Measurements from ENCODE around the gene SPARC.
"Not testable (repeated sequence)": the region's sequence is repeated elsewhere in the genome, so short reads cannot be mapped to it uniquely, and the experiment has no call there.

The SPARC gene

DNA sequence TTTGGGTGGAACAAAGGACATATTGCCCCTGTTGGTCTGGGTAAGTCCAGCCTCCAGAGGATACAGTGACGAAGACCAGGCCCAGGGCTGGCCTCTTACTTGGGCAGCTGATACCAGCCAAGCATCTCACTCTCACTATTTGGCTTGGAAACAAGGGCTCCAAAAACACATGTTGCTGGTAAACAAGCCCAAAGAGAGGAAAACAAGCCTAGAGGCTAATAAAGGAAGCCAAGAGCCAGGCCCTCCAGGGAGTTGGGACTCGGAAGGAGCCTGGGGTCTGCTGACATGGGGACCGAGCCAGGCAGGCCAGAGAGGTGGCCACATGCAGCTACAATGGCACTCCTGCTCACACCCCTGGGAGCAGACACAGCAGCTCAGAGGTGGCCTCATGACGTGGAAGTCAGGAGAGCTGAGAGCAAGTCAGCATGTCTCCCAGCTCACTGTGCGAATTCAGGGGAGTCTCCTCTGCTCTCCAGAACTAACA lies 5.7 kb downstream of the SPARC start:
- peak overlapping the region; percentile 30 for H3K4me3 ChIP-seq (ENCODE audit: control insufficient read depth, low read depth, low read length)
- no peak for DNase-seq (ENCODE audit: low read depth)
- no peak for TF ChIP-seq CTCF (IDR thresholded peaks at IDR 0.05; ENCODE audit: control insufficient read depth, insufficient read depth, low read depth, low read length, missing control alignments)

DNA sequence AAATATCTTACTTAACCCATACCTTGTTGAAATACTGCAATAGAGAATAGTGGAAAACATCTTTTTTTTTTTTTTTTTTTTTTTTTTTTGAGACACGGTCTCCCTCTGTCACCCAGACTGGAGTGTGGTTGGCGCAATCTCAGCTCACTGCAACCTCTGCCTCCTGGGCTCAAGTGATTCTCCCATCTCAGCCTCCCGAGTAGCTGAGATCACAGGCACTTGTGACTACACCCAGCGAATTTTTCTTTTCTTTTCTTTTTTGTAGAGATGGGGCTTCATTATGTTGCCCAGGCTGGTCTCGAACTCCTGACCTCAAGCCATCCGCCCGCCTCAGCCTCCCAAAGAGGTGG lies 6.6 kb downstream of the SPARC start:
- DNase-seq (ENCODE audit: low read depth); H3K4me3 ChIP-seq (ENCODE audit: control insufficient read depth, low read depth, low read length): not testable (repeated sequence)

DNA sequence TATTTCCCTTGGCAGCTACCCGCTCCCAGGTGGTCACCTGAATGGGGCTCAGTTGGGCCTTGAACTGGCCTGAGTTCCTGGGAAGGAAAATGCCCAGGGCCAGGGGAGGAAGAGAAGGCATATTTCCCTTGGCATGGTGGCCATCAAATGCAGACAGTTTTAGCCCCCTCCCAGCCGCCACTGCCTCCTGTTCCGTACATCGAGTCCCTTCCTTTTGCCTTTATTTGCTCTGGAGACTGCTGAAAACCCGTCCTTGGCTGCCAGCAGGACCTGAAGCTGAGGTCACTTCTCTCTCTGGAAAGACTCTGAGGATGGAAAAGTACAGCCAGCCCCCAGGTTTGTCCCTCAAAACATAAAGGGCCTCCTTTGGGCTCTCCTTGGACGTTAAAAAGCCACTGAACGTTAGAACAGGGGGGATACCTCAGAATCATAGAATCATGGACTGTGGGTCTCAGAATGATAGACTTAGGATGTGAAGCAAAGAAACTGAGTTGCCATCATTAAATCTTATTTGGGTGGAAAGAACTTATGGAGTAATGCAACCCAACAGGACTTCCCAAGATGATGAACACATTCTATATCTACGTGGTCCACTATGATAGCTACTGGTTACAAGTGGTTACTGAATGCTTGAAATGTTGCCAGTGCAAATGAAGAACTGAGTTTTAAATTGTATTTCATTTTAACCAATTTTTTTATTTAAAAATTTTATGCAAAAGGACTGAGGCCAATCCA lies 7.1 kb downstream of the SPARC start:
- no peak for DNase-seq (ENCODE audit: low read depth)
- peak overlapping the region; percentile 33 for H3K4me3 ChIP-seq (ENCODE audit: control insufficient read depth, low read depth, low read length)
- TF ChIP-seq CTCF (IDR thresholded peaks at IDR 0.05; ENCODE audit: control insufficient read depth, insufficient read depth, low read depth, low read length, missing control alignments), result no peak

DNA sequence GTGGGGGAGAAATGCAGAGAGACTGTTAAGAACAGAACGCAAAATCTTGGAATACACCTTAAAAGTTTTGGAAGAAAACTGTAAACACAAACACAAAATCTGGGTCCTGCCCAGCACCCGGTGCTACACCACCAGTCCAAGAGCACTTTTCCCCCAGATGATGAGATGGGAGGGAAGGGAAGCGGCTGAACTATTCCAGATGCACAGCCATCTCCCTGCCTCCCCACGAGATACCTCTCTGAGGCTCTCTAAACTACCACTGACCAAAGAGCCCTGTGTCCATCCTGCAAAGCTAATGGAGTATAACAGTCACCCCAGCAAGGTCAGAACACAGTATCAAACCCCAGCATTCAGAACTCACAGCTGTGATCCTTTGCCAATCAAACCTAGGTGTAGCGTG lies 8.0 kb downstream of the SPARC start:
- H3K4me3 ChIP-seq (ENCODE audit: control insufficient read depth, low read depth, low read length), result peak overlapping the region; percentile 16
- no peak for TF ChIP-seq CTCF (IDR thresholded peaks at IDR 0.05; ENCODE audit: control insufficient read depth, insufficient read depth, low read depth, low read length, missing control alignments)
- no peak for DNase-seq (ENCODE audit: low read depth)

GRCh38 chr5:151677776-151678545 lies 8.8 kb downstream of the SPARC start:
- DNase-seq (ENCODE audit: low read depth), result no peak
- TF ChIP-seq CTCF (IDR thresholded peaks at IDR 0.05; ENCODE audit: control insufficient read depth, insufficient read depth, low read depth, low read length, missing control alignments), result no peak
- peak overlapping the region; percentile 16 for H3K4me3 ChIP-seq (ENCODE audit: control insufficient read depth, low read depth, low read length)

DNA sequence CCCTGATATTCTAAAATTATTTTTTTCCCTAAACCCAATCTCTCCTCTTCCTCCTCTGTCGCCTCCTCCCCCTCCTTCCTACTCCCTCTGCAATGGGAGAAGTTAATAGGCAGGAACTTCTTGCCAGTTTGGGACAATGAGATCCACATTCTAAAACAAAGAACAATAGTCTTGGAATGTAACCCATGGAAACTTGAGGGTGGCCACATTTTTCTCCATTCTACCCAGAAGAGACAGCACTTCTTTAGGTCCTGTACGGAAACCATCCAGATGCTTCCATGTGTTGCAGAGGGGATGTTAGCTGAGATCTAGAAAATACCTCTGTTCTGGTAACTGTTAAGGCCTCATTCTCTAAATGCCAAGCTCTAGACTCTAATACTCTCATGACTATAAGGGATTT lies 10.0 kb downstream of the SPARC start:
- no peak for DNase-seq (ENCODE audit: low read depth)
- H3K4me3 ChIP-seq (ENCODE audit: control insufficient read depth, low read depth, low read length), result no peak overlapping the region

More for the DNA sequence above, 10.0 kb downstream of the SPARC start:
- no peak for TF ChIP-seq CTCF (IDR thresholded peaks at IDR 0.05; ENCODE audit: control insufficient read depth, insufficient read depth, low read depth, low read length, missing control alignments)
